Adrenal gland (tissue), 12 donors: ENCODE data around the gene OGDH. TPM values are rescaled to one million over a fixed set of nuclear protein-coding genes. Genes with fewer than 3 reads are reported as not detected.
A peak's percentile ranks its signal among the peaks of the same experiment; 100 is the strongest.

ENCODE experiments used
- DNase-seq, 7 donors: peaks; one replicate each; pipeline ENCODE4 v3.0.0-alpha.2; 2019 to 2020
- H3K27ac ChIP-seq, 5 donors: fragments of 200-600 bp; sonication (generic) in 4 of 5; 1 replicate in 3 of 5; 2 replicates in 2 of 5; pipeline versions ENCODE4 v1.5.1 to v1.8.0; 2016 to 2020; ENCODE audit warnings: mild to moderate bottlenecking in 1 of 5
- H3K27me3 ChIP-seq: fragments of 200-600 bp; 2 replicates; pipeline ENCODE4 v1.8.0; 2021
- H3K36me3 ChIP-seq, 2 donors: fragments of 200-600 bp; replicated peaks in 1 of 2; 1 replicate in 1 of 2; 2 replicates in 1 of 2; pipeline versions ENCODE4 v1.5.1 to v1.8.0; 2018 to 2022
- H3K4me1 ChIP-seq, 2 donors: fragments of 200-600 bp; replicated peaks in 1 of 2; 1 replicate in 1 of 2; 2 replicates in 1 of 2; pipeline versions ENCODE4 v1.5.1 to v1.8.0; 2018 to 2021
- H3K4me3 ChIP-seq, 4 donors: fragments of 200-600 bp; sonication (generic) in 3 of 4; one replicate each; pipeline ENCODE4 v1.5.1; 2016 to 2018
- H3K9me3 ChIP-seq, 3 donors: fragments of 200-600 bp; sonication (generic) in 1 of 3; replicated peaks in 1 of 3; 1 replicate in 2 of 3; 2 replicates in 1 of 3; pipeline versions ENCODE4 v1.5.1 to v1.8.0; 2016 to 2021
- POLR2A ChIP-seq, 2 donors: fragments of 450-650 bp; IDR thresholded peaks; one replicate each; pipeline ENCODE4 v1.6.1; 2017; ENCODE audit warnings: antibody characterized with exemption in 2 of 2, mild to moderate bottlenecking in 2 of 2, moderate library complexity in 1 of 2
- WGBS, 4 donors: extraction: QIAGEN DNeasy Blood & Tissue Kit in 2 of 4; methylation state at CpG; one replicate each; pipeline versions ENCODE4 v1.1.5 to v1.1.7; 2013 to 2017; 5-methylcytosine and 5-hydroxymethylcytosine counted together
- intact Hi-C, 2 donors: fragments of 100-400 bp; cut with DNase I; formaldehyde crosslinking; loops; one replicate each; pipeline versions ENCODE4 v1.14.1 to v1.15.0; 2022 to 2023
- polyA plus RNA-seq, 3 donors: library from polyadenylated mRNA; stranded (reverse); fragments of 200-250 nt in 2 of 3; fragments of 350-450 nt in 1 of 3; fragmentation: Illumina TruSeq in 1 of 3; extraction: RNeasy Lipid Tissue Mini Kit (QIAGEN cat#74804) in 1 of 3; gene quantifications; one replicate each; pipeline ENCODE4 v1.2.3, GENCODE V29; 2013 to 2014
- total RNA-seq, 9 donors: library from RNA; depleted of rRNA in 4 of 9; stranded (reverse); fragments of >200 nt in 4 of 9; fragments of 120-200 nt in 1 of 9; fragmentation: NEBNext Ultra II Directional in 1 of 9; extraction: Animal tissue kit (Norgen Biotek cat#: 25700) in 1 of 9; gene quantifications; one replicate each; pipeline versions ENCODE4 v1.1.0 to v1.2.4, GENCODE V29; 2013 to 2023
- TF ChIP-seq, protein P1 (sequence below), 6 experiments: fragments of 450-650 bp in 4 of 6; fragments of 200-600 bp in 2 of 6; sonication (generic) in 1 of 6; IDR thresholded peaks; 1 replicate in 5 of 6; 2 replicates in 1 of 6; pipeline versions ENCODE4 v1.5.1 to v1.8.0; 2016 to 2021; ENCODE audit warnings: antibody characterized with exemption in 6 of 6, mild to moderate bottlenecking in 2 of 6, moderate library complexity in 1 of 6
- donor health status: healthy with polysubstance abuse.
- donor health status: Bipolar disorder and iron deficiency.
- donor health status: DM: yes; HTN: yes; CAD: no.
- donor health status: DM: no; HTN: no; CAD: no.
- donor health status: DM: no; HTN: no; CAD: no.
- donor health status: DM: yes; HTN: yes; CAD: no.

OGDH gene
- total and polyA plus RNA-seq, 12 donors = 46.0 to 284 (median 144) TPM

DNA sequence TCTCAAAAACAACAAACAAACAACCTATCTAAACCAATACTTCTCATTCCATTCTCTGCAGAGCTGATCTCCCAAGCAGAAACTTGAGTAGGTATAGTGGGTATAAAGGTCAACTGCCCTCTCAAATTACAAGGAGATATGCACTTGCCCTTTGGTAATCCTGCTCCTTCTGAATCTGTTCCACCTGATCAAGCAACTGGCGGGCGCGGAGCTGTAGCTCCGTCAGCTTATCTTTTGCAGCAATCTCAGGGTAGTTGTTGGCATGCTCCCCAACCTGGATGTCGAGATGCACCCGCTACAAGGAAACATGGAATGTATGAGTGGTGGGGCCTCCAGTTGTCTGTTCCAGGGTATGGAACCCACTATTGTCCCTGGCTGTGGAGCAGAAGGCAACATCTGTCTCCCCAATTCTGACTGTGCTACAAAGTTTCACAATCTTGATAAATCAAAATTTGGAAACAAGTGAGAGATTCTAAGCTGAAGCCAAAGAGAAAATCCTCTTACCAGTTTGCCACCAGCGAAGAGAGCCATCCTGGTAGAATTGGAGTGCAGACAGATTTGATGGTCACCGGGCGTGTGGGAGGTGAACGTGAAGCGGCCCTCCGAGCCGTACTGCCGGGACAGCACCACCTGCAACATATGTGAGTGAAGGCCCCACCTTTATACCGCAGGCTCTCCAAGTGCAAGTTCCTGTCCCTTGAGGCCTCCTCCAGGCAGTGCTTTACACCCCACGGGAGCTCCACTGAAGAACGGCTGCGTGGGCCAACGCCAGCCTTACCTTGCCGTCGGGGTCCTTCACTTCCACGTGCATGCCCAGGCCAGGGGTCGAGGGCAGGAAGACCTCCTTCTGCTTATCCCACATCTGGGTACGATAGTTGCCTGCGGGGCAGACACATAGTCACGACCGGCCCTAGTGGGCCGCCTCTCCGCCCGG lies 25.2 kb upstream of the OGDH start:
- intact Hi-C loops = loop anchor here in 1 of 2 donors (10.0 kb wide), 1 partner anchor 184 kb away; no protein-coding TSS in a partner anchor
- peaks cover 0 to 28% of the 10 kb centered on the region in 2 donors for H3K36me3 ChIP-seq
- 14 to 19% (median 17%) methylated on average over 20 to 30 of the region's 30 CpGs for WGBS, 4 donors
- H3K27me3 ChIP-seq = no peaks in the 10 kb centered on the region
- H3K9me3 ChIP-seq = no peaks in the 10 kb centered on the region
- no peak for TF ChIP-seq POLR2A (IDR thresholded peaks at IDR 0.05)
- TF ChIP-seq, protein P1, sequence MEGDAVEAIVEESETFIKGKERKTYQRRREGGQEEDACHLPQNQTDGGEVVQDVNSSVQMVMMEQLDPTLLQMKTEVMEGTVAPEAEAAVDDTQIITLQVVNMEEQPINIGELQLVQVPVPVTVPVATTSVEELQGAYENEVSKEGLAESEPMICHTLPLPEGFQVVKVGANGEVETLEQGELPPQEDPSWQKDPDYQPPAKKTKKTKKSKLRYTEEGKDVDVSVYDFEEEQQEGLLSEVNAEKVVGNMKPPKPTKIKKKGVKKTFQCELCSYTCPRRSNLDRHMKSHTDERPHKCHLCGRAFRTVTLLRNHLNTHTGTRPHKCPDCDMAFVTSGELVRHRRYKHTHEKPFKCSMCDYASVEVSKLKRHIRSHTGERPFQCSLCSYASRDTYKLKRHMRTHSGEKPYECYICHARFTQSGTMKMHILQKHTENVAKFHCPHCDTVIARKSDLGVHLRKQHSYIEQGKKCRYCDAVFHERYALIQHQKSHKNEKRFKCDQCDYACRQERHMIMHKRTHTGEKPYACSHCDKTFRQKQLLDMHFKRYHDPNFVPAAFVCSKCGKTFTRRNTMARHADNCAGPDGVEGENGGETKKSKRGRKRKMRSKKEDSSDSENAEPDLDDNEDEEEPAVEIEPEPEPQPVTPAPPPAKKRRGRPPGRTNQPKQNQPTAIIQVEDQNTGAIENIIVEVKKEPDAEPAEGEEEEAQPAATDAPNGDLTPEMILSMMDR (IDR thresholded peaks at IDR 0.05) = no peak
- peak in 6 of 7 donors; percentile 35 to 67 (median 45) for DNase-seq
- H3K4me1 ChIP-seq = peaks cover 8 to 26% of the 10 kb centered on the region in 2 donors
- H3K4me3 ChIP-seq = peak overlapping the region; percentile 71 to 87 (median 79)
- H3K27ac ChIP-seq = peak overlapping the region; percentile 59 to 99 (median 97)

DNA sequence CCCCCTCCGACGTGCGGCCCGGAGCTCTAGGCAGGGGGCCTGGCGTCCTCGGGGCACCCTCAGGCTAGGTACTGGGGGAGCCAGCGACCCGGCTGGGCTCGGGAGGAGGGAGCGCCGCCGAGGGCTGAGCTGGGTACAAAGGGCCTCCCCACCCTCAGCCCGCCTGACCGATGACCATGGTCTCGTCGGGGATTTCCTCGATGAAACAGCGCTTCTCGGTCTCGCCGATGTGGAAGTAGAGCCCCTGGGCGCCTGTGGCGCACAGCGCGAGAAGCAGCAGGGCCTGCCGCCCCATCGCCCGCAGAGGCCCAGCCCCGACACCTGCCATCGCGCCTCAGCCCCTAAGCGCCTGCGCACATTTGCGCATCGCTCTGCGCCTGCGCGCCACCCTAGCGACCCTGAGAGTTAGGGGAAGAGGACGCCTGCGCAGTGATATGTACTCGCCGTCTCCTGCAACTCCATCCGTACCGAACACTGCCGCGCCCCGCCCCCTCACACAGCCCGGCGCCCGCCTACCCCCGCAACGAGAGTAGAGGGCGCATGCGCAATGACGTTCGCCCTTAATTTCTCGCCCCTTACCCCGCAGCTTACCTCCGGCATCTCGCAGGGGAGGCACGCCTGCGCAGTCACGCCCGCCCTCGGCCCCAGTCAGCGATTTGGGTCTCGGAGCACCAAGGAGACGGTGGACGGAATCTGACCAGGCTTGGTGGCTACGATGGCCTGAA lies 24.4 kb upstream of the OGDH start, which contains the start of gene TMED4:
TSS of gene TMED4 (minus strand) at position 353 of the 725 bp plus-strand sequence. CDS start at position 328, 25 bp downstream.
- DNase-seq = peak; percentile 99 to 100 (median 100)
- H3K4me1 ChIP-seq = peaks cover 8 to 26% of the 10 kb centered on the region in 2 donors
- WGBS, 4 donors = 0% methylated on average over 12 to 71 of the region's 71 CpGs
- H3K36me3 ChIP-seq = peaks cover 0 to 28% of the 10 kb centered on the region in 2 donors
- H3K27me3 ChIP-seq = no peaks in the 10 kb centered on the region
- H3K27ac ChIP-seq = peak within 1 kb of the TSS; percentile 78 to 99 (median 97)
- H3K9me3 ChIP-seq = no peaks in the 10 kb centered on the region
- TF ChIP-seq, protein P1 (IDR thresholded peaks at IDR 0.05) = no peak
- TF ChIP-seq POLR2A (IDR thresholded peaks at IDR 0.05) = peak; percentile 72 to 97
- intact Hi-C loops = loop anchor here in 1 of 2 donors (10.0 kb wide), 1 partner anchor 183 kb away; no protein-coding TSS in a partner anchor
- H3K4me3 ChIP-seq = peak within 1 kb of the TSS; percentile 71 to 87 (median 79)

DNA sequence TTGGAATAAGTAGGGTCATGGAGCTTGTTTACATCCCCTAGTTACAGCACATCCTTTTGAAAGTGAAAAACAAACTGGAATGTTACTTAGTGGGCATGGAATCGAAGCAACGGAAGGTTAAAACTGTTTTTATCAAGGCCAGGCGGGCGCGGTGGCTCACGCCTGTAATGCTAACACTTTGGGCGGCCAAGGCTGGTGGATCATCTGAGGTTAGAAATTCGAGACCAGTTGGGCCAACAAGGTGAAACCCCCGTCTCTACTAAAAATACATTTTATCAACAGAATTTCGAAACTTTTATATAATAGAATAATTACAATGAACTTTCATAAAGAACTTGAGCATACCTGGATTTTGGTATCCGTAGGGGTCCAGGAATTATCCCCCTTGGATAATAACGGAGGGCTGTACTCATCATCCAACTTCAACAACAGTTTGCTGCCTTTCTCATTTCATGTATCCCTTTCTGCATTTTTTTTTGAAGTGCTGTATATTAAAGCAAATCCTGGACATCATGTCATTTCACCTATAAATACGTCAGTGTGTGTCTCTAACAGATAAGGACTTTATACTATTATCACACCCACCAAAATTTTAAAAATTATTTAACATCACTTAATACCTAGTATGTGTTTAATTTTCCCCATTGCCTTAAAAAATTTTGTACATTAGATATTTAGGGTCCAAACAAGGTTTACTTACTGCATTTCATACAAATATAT lies 23.1 kb upstream of the OGDH start:
- Histone ChIP-seq H3K4me3 (peak overlapping the region in 2 of 4 donors; percentile 29 to 83), H3K27ac (peak overlapping the region; percentile 78 to 99 (median 97)), H3K9me3 (no peaks in the 10 kb centered on the region), H3K36me3 (peaks cover 0 to 20% of the 10 kb centered on the region in 2 donors), H3K4me1 (peaks cover 8 to 26% of the 10 kb centered on the region in 2 donors), H3K27me3 (no peaks in the 10 kb centered on the region)
- TF ChIP-seq POLR2A (IDR thresholded peaks at IDR 0.05) = no peak
- TF ChIP-seq, protein P1 (IDR thresholded peaks at IDR 0.05) = no peak
- DNase-seq = no peak
- 74 to 85% (median 80%) methylated on average over 13 of the region's 13 CpGs for WGBS, 4 donors
- intact Hi-C loops = loop anchor here in 1 of 2 donors (10.0 kb wide), 1 partner anchor 181 kb away; no protein-coding TSS in a partner anchor
